Subcutaneous adipose tissue (tissue), 4 donors: ENCODE results near the gene PGPEP1. TPM values are rescaled to one million over a fixed set of nuclear protein-coding genes. Genes with fewer than 3 reads are reported as not detected.

ENCODE experiments used
- CTCF ChIP-seq: fragments of 450-650 bp; IDR thresholded peaks from one replicate; pipeline ENCODE4 v1.5.1; 2016; ENCODE audit warnings: low read depth, mild to moderate bottlenecking, control low read depth, antibody characterized with exemption, moderate library complexity
- total RNA-seq, 4 donors: library from RNA; depleted of rRNA; stranded (reverse); fragments of >200 nt; gene quantifications; one replicate each; pipeline ENCODE4 v1.1.0, GENCODE V29; 2016

The PGPEP1 gene
- total RNA-seq, 4 donors from 2014 or later = 17.4 to 33.9 (median 22.6) TPM

GRCh38 chr19:18304208-18304457 lies 36.3 kb upstream of the PGPEP1 start:
- TF ChIP-seq CTCF = no peak

- TF ChIP-seq CTCF = no peak
Measured at GRCh38 chr19:18304458-18305310, 35.7 kb upstream of the PGPEP1 start.

GRCh38 chr19:18306209-18306887 lies 34.0 kb upstream of the PGPEP1 start:
- no peak for TF ChIP-seq CTCF

GRCh38 chr19:18306888-18307260 lies 33.5 kb upstream of the PGPEP1 start:
- TF ChIP-seq CTCF = no peak

- no peak for TF ChIP-seq CTCF
Measured at GRCh38 chr19:18307271-18307681, 33.1 kb upstream of the PGPEP1 start.

GRCh38 chr19:18308051-18308947 lies 32.1 kb upstream of the PGPEP1 start:
- TF ChIP-seq CTCF = no peak

GRCh38 chr19:18308948-18309325 lies 31.5 kb upstream of the PGPEP1 start:
- no peak for TF ChIP-seq CTCF
